Dermis blood vessel endothelial cell (primary cell): Measurements from ENCODE around the gene ZNF254. TPM values are rescaled to one million over a fixed set of nuclear protein-coding genes. Genes with fewer than 3 reads are reported as not detected.
A peak's percentile ranks its signal among the peaks of the same experiment; 100 is the strongest.
"Not testable (repeated sequence)": the region's sequence is repeated elsewhere in the genome, so short reads cannot be mapped to it uniquely, and the experiment has no call there.

Experiments
- DNase-seq: peaks from one replicate; pipeline ENCODE4 v3.0.0; 2010
- total RNA-seq: library from RNA; depleted of rRNA; stranded (reverse); fragments of >200 nt; gene quantifications from 2 replicates; pipeline ENCODE4 v1.2.3, GENCODE V29; 2014

ZNF254 gene
- total RNA-seq: 23.3 and 25.1 TPM in 2 replicates

GRCh38 chr19:24086974-24087595 is at the start of gene ZNF254:
Gene ZNF254, plus strand, starts transcription at chr19:24087187. Its CDS starts 121 bp downstream, at chr19:24087308.
- peak; percentile 98 for DNase-seq

GRCh38 chr19:24040621-24041020 is 46.4 kb upstream of the ZNF254 start:
- no peak for DNase-seq

GRCh38 chr19:24041326-24041725 is 45.7 kb upstream of the ZNF254 start:
- not testable (repeated sequence) for DNase-seq

- DNase-seq: no peak
Observed at GRCh38 chr19:24046550-24046949, 40.4 kb upstream of the ZNF254 start.

GRCh38 chr19:24048261-24048660 is 38.7 kb upstream of the ZNF254 start:
- DNase-seq: no peak

GRCh38 chr19:24049537-24049936 is 37.5 kb upstream of the ZNF254 start:
- no peak for DNase-seq

- no peak for DNase-seq
Observed at GRCh38 chr19:24051516-24051915, 35.5 kb upstream of the ZNF254 start.

- DNase-seq: no peak
Observed at GRCh38 chr19:24052811-24053210, 34.2 kb upstream of the ZNF254 start.

GRCh38 chr19:24053601-24054000 is 33.4 kb upstream of the ZNF254 start:
- no peak for DNase-seq

GRCh38 chr19:24054044-24054935 is 32.7 kb upstream of the ZNF254 start:
- no peak for DNase-seq

GRCh38 chr19:24055548-24055947 is 31.4 kb upstream of the ZNF254 start:
- no peak for DNase-seq

- no peak for DNase-seq
Observed at GRCh38 chr19:24057144-24057543, 29.8 kb upstream of the ZNF254 start.

- DNase-seq: no peak
Observed at GRCh38 chr19:24059563-24060295, 27.3 kb upstream of the ZNF254 start.

- no peak for DNase-seq
Observed at GRCh38 chr19:24060687-24061356, 26.2 kb upstream of the ZNF254 start.

GRCh38 chr19:24062190-24062589 is 24.8 kb upstream of the ZNF254 start:
- DNase-seq: no peak

- DNase-seq: no peak
Observed at GRCh38 chr19:24063295-24063694, 23.7 kb upstream of the ZNF254 start.

- no peak for DNase-seq
Observed at GRCh38 chr19:24064175-24064574, 22.8 kb upstream of the ZNF254 start.

- no peak for DNase-seq
Observed at GRCh38 chr19:24065243-24065642, 21.7 kb upstream of the ZNF254 start.

GRCh38 chr19:24065865-24066604 is 21.0 kb upstream of the ZNF254 start:
- DNase-seq: no peak

- no peak for DNase-seq
Observed at GRCh38 chr19:24069905-24070657, 16.9 kb upstream of the ZNF254 start.

GRCh38 chr19:24071078-24071477 is 15.9 kb upstream of the ZNF254 start:
- DNase-seq: no peak
